Endodermal cell (in vitro differentiated cells): ENCODE results near the gene CHST1. TPM values are rescaled to one million over a fixed set of nuclear protein-coding genes. Genes with fewer than 3 reads are reported as not detected.

ENCODE experiments used
- DNase-seq: peaks from one replicate; pipeline ENCODE4 v3.0.0-alpha.2; 2017
- H3K27ac ChIP-seq: 2 replicates; pipeline ENCODE4 v1.5.1; 2013; ENCODE audit warnings: mild to moderate bottlenecking, low read depth, low read length, moderate library complexity
- H3K27me3 ChIP-seq: 2 replicates; pipeline ENCODE4 v1.6.1; 2013; ENCODE audit warnings: mild to moderate bottlenecking, low read length, moderate library complexity; ENCODE audit not compliant: insufficient read depth, control insufficient read depth, poor library complexity, severe bottlenecking
- H3K36me3 ChIP-seq: 2 replicates; pipeline ENCODE4 v1.7.0; 2013; ENCODE audit warnings: mild to moderate bottlenecking, low read length, moderate library complexity; ENCODE audit not compliant: control insufficient read depth, insufficient read depth
- H3K4me1 ChIP-seq: one replicate; pipeline ENCODE4 v1.7.0; 2013; ENCODE audit warnings: low read length; ENCODE audit not compliant: control insufficient read depth, insufficient read depth
- H3K4me3 ChIP-seq: 2 replicates; pipeline ENCODE4 v1.5.1; 2013; ENCODE audit warnings: mild to moderate bottlenecking, low read length, moderate library complexity
- H3K9ac ChIP-seq: 2 replicates; pipeline ENCODE4 v1.6.1; 2013; ENCODE audit warnings: mild to moderate bottlenecking, low read length, moderate library complexity; ENCODE audit not compliant: poor library complexity, severe bottlenecking; ENCODE audit errors: extremely low read depth
- H3K9me3 ChIP-seq: 2 replicates; pipeline ENCODE4 v1.6.1; 2013; ENCODE audit warnings: mild to moderate bottlenecking, low read length, moderate library complexity; ENCODE audit not compliant: control insufficient read depth
- H3K27ac Mint-ChIP-seq: 2 replicates; pipeline ENCODE4 v1.8.0; 2020; ENCODE audit warnings: mixed read lengths
- H3K27me3 Mint-ChIP-seq: 2 replicates; pipeline ENCODE4 v1.8.0; 2021; ENCODE audit warnings: mild to moderate bottlenecking, mixed read lengths; ENCODE audit not compliant: insufficient read depth
- H3K36me3 Mint-ChIP-seq: 2 replicates; pipeline ENCODE4 v1.8.0; 2020; ENCODE audit warnings: low read depth, mixed read lengths
- H3K4me1 Mint-ChIP-seq: 2 replicates; pipeline ENCODE4 v1.8.0; 2020; ENCODE audit warnings: mixed read lengths
- H3K4me3 Mint-ChIP-seq: 2 replicates; pipeline ENCODE4 v1.8.0; 2020; ENCODE audit warnings: mild to moderate bottlenecking, moderate library complexity, mixed read lengths
- H3K9me3 Mint-ChIP-seq: 2 replicates; pipeline ENCODE4 v1.8.0; 2020; ENCODE audit warnings: mild to moderate bottlenecking, mixed read lengths
- CTCF ChIP-seq: fragments of 200-600 bp; sonication (generic); conservative IDR thresholded peaks from 2 replicates; pipeline ENCODE4 v1.5.0; 2021; ENCODE audit warnings: antibody characterized with exemption, mild to moderate bottlenecking
- WGBS, 2 experiments: methylation state at CpG; one replicate each; pipeline versions ENCODE4 v1.1.5 to v1.1.7; 2013; ENCODE audit warnings: missing lambda C conversion rate in 2 of 2, mixed read lengths in 1 of 2; ENCODE audit not compliant: insufficient coverage in 1 of 2, insufficient read length in 1 of 2; 5-methylcytosine and 5-hydroxymethylcytosine counted together
- total RNA-seq, 2 donors: library from RNA; stranded (reverse); fragmentation: NEBNext Ultra II Directional in 1 of 2; extraction: Animal tissue kit (Norgen Biotek cat#: 25700) in 1 of 2; gene quantifications; 2 replicates in 1 of 2; 3 replicates in 1 of 2; pipeline ENCODE4 v1.2.1, GENCODE V29; 2021

CHST1 gene
- total RNA-seq, 2 donors from 2014 or later, result 0.95 to 1.6 TPM

- WGBS, 2 experiments, result 94 to 95% methylated on average over 5 to 6 of the region's 6 CpGs
- H3K36me3 ChIP-seq, result no peaks in the 10 kb centered on the region
- H3K4me3 ChIP-seq, result no peak overlapping the region
- H3K36me3 Mint-ChIP-seq, result no peaks in the 10 kb centered on the region
- no peak overlapping the region for H3K27ac Mint-ChIP-seq
- TF ChIP-seq CTCF, result no peak
- peaks cover 1% of the 10 kb centered on the region for H3K4me1 ChIP-seq
- no peaks in the 10 kb centered on the region for H3K27me3 ChIP-seq
- H3K4me3 Mint-ChIP-seq, result no peak overlapping the region
- H3K27me3 Mint-ChIP-seq, result peaks cover 8% of the 10 kb centered on the region
- H3K27ac ChIP-seq, result no peak overlapping the region
- H3K9me3 Mint-ChIP-seq, result no peaks in the 10 kb centered on the region
- H3K9ac ChIP-seq, result no peak overlapping the region
- H3K9me3 ChIP-seq, result no peaks in the 10 kb centered on the region
- peak; percentile 34 for DNase-seq
- peaks cover 9% of the 10 kb centered on the region for H3K4me1 Mint-ChIP-seq
Observed at GRCh38 chr11:45655831-45656230, 9.6 kb downstream of the CHST1 start.

DNA sequence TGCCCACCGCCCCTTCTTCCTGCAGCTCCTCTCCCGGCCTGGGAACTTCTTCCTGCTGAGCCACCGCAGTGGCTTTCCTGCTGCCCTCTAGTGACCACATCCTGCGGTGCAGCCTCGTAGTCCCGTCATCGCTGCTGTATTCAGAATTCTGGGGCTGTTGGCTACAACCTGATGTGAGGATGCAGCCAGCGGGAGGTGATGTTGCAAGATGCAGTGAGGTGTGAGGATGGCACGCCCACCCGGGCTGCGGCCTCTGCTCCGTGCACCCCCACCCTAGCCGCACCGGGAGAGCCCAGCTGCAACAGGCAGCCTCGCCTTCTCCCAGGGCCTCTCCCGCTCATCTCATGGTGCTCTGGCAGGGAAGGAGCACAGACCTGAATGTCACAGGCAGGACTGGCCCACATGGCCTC is 10.1 kb downstream of the CHST1 start:
- Histone ChIP-seq H3K27ac (no peak overlapping the region), H3K27me3 (no peaks in the 10 kb centered on the region), H3K4me3 (no peak overlapping the region), H3K36me3 (no peaks in the 10 kb centered on the region), H3K4me1 (no peaks in the 10 kb centered on the region), H3K9ac (no peak overlapping the region), H3K9me3 (no peaks in the 10 kb centered on the region)
- no peaks in the 10 kb centered on the region for H3K36me3 Mint-ChIP-seq
- H3K4me3 Mint-ChIP-seq, result no peak overlapping the region
- H3K27ac Mint-ChIP-seq, result peak overlapping the region; percentile 76
- TF ChIP-seq CTCF, result peak; percentile 94
- DNase-seq, result peak; percentile 97
- peaks cover 8% of the 10 kb centered on the region for H3K27me3 Mint-ChIP-seq
- peaks cover 5% of the 10 kb centered on the region for H3K4me1 Mint-ChIP-seq
- 15 to 24% methylated on average over 9 to 16 of the region's 16 CpGs for WGBS, 2 experiments
- no peaks in the 10 kb centered on the region for H3K9me3 Mint-ChIP-seq

GRCh38 chr11:45655012-45655283 is 10.5 kb downstream of the CHST1 start:
- H3K27ac Mint-ChIP-seq, result peak overlapping the region; percentile 76
- Histone ChIP-seq H3K9ac (no peak overlapping the region), H3K27ac (no peak overlapping the region), H3K9me3 (no peaks in the 10 kb centered on the region), H3K27me3 (no peaks in the 10 kb centered on the region), H3K4me3 (no peak overlapping the region), H3K4me1 (no peaks in the 10 kb centered on the region), H3K36me3 (no peaks in the 10 kb centered on the region)
- no peaks in the 10 kb centered on the region for H3K36me3 Mint-ChIP-seq
- WGBS, 2 experiments, result 50 to 69% methylated on average over 1 to 2 of the region's 2 CpGs
- peaks cover 8% of the 10 kb centered on the region for H3K27me3 Mint-ChIP-seq
- no peak overlapping the region for H3K4me3 Mint-ChIP-seq
- no peaks in the 10 kb centered on the region for H3K9me3 Mint-ChIP-seq
- no peak for TF ChIP-seq CTCF
- DNase-seq, result no peak
- H3K4me1 Mint-ChIP-seq, result peaks cover 3% of the 10 kb centered on the region
